ENCODE results near the gene ATP10B.

ATP10B gene

DNA sequence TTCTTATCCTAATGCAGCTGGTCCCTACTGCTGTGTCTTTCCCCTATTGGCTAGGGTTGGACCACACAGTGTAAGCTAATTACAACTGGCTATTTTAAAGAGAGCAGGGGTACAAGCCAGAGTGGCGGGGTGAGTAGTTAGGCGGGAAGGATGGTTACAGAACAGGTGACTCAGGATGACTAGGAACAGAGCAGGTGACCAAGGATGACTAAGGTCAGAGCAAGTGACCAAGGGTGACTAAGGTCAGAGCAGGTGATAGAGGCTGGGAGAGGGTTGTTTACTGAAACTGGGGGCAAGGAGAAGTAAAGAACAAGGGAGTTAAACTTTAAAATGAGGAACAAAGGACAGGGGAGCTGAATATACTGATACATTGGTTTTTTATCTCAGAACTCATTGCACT, 304.9 kb downstream of the ATP10B start:
- DNase-seq: no peak

DNA sequence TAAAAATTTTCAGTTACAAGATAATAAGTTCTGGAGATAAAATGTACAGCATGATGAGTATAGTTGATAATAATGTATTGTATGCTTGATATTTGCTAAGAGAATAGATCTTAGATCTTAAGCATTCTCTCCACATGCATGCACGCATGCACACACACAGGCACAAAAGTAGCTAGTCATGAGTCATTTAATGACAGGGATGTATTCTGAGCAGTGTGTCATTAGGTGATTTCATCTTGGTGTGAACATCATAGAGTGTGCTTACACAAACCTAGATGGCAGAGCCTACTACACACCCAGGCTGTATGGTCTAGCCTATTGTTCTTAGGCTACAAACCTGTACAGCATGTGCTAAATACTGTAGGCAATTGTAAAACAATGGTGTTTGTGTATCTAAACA, 306.2 kb downstream of the ATP10B start:
- DNase-seq: no peak

DNA sequence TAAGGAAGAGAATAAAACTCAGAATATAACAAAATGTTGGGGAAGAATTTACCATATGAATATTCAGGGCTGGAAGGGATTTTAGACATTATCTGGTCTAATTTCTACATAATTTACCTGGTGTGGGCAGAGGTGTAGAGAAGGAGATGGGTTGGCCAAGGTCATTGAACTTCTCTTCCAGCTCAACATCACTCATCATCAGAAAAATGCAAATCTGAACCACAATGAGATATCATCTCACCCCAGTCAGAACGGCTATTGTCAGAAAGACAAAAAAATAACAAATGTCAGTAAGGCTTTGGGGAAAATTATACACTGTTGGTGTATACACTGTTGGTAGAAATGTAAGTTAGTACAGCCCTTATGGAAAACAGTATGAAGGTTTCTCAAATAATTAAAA, 308.6 kb downstream of the ATP10B start:
- no peak for DNase-seq

DNA sequence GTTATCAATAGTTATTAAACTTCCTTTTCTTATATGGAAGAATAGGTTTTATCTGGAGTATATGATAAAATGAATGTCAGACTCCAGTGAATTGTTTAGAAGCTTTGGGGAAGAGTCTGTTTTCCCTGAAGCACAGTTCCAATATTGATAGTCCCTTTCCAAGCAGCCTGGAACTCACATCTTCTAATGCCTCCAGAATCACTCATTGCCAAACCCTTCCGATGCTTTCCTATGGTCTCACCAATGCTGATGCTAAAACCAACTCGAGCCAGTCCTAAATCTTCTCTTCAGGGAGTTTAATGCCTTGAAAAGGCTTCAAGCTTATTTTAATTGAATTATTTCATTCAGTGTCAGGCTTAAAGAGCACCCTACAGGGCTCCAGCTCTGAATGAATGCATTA, 309.2 kb downstream of the ATP10B start:
- no peak for DNase-seq

DNA sequence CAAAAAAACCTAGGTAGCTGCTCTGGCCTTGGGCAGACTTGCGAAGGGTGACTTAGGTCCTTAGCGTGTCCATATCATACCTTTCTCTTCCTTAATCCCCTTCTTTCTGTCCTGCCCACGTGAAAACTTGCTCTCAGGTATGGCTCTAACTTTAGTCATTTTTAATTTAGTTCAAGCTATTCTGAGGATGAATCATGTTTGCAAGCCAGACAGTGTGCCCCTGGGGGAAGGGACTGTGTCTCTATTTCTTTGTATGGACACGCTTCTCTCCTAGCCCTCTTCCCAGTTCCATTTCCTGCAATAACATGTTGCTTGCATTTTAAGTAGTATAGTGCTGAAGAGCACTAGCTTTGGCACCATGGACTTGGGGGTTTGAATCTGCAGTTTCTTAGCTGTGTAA, 309.7 kb downstream of the ATP10B start:
- no peak for DNase-seq

DNA sequence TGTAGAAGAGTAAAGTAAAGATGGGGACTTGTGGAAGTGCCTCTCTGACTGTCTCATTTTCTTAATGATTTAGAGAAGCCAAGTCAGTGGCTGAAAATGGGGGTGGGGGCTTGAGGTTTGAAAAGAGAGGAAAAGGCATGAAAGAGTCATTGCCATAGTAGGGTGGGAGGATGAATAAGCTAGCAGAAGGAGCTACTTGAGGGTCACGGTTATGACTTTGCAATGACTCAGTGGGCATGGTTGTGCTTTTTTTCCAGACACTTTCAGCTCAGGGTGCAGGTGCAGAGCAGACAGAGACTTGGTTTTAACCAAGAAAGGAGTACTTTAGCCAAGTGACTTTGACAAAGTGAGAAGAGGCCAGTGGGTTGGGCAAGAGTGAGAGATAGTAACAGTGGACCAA, 312.6 kb downstream of the ATP10B start:
- DNase-seq: no peak

DNA sequence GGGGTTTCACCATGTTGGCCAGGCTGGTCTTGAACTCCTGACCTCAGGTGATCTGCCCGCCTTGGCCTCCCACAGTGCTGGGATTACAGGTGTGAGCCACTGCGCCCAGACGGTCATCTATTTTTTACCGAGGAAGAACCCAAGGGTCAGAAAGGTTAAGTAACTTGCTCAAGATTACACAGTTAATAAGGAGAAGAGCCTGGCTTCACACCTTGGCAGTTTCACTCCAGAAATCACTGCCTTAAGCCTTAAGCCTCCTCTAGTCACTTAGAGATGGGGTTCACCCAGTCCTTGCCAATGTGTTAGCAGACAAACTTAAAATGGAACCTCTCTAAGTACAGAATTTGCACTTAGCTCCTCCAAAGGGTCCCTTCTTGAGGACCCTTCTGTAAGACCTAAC, 314.1 kb downstream of the ATP10B start:
- DNase-seq: no peak

DNA sequence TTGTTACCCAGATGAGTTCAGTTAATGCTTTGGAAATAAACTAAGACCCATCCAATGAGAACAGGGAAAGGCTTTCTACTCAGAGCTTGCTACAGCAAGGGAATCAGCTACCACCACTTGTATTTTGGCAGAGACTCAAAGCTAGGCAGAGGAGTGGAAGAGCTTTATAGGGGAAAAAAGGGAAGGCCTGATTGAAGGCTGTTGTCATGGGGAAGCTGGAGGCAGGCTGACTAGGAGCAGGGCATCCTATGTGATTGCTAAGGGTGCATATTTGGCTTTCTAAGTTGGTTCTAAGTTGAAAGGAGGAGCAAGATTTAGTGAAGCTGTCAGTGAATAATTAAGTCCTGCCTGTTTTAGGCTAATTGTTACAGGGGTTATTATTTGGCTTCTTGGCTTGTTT, 314.9 kb downstream of the ATP10B start:
- DNase-seq: no peak

DNA sequence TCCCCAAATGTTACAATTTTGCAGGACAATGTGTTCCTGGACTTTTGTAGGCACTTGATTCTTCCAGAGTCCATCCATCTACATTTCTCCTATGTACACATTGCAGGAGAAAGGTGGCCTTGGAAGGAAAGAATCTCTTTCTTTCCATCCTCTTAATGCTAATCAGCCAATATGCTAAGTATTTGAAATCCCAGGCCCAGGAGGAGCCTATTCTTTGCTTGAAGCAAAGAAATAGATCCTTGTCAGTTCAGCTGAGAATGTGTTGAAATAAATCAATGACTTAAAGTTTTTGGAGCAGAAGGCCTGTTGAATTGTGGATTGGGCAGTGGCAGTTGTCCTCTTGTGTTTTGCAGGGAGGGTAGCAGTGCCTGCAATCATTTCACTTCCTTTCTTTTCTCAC, 317.1 kb downstream of the ATP10B start:
- no peak for DNase-seq

DNA sequence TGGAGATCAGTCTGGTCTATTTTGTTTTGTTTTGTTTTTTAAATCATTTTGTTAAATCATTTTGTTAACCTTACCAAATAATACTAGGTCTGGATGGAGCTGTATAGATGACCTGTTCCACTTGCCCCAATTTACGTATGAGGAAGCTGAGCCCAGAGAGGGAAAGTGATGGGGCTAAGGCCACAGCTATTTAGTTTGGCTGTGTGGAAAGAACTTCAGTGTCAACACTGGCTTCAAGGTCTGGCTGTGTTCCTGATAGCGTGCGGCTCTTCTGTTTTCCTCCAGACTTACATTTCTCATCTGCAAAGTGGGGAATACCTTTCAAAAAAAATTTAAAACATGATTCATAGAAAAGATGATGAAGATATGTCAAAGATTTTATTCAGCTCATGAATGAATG, 317.9 kb downstream of the ATP10B start:
- DNase-seq: no peak

DNA sequence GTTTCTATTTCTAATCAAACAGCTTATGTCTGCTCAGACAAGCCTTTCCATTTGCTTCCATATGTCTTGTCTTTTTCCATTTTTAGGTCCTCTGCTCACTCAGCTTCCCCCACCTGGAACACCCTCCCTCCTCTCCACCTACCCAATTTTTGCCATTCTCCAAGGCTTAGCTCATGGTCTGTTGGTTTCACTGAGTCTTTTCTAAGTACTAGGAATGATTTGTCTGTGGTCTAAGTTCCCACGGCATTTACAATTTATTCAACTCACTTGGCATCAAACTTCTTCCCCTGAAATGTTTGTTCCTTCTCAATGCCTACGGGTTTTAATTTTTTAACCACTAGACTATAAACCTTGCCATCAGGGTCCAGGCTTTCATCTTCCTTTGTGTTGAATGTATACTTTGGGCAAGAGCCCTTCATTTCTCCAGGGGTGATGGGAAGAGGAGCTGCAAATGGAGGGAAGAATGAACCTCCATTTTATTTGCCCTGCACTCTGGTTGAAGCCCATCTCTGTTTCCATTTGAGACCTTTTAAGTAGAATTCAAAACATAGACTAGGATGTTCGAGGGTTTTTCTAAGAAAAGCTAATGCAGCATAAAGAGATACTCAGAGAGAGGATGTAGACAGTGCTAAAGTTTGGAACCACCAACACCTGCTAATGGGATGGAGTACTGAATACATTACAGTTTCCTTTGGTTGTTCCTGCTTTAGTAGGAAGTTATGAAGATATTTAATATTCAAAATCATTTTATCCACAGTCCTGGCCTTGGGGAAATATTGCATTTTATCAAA, 326.3 kb downstream of the ATP10B start:
- no peak for DNase-seq

DNA sequence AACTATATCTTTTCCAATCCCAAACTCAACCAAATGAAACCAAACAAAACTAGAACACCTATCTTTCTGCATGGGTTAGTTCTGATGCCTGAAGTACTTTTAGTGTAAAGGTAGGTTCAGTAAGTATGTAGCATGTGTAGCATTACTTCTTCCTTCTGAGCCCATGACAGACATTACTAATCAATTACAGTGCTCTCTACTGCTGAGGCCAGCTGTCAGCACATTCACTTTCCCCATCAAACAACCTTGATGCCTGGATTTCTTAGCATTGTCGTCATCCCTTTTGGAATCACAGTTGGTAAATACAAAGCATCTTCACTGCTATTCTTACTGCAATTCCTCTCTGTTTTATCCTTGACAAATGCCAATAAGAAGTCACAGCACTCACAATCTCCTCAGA, 327.2 kb downstream of the ATP10B start:
- DNase-seq: no peak

DNA sequence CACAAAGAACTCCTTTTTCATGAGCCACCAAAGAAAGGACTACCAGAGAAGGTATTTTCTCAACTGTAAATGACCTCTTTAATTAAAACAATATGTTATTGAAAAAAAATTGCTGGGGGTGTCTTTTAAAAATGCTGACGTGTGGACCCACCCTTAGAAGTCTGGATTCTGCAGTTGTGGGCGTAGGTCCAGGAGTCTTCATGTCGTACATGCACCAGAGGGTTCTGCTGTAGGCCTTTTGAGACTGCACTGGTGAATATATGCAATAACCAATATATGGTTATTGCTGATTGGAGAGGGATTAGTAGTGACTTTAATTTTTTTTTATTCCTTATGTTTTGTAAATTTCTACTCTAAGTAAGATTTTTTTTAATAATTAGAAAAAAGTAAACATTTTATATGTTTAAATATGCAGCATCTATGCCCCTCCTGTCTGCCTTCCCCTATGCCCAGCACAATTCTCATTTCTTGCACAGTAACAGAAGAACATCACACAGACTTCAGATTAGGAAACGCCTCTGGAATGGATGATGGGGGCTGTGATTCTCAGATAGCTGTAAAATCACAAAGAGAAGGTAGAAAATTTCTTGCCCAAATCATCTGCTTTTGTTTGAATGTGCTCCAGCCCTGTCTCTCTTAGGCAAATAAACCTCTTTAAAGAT, 328.4 kb downstream of the ATP10B start:
- DNase-seq: no peak

DNA sequence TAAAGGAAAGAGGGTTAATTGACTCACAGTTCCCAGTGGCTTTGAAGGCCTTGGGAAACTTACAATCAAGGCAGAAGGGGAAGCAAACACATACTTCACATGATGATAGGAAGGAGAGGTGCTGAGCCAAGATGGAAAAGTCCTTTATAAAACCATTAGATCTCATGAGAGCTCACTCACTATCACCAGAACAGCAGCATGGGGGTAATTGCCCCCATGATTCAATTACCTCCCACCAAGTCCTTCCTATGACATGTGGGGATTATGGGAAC, 330.7 kb downstream of the ATP10B start:
- DNase-seq: no peak

DNA sequence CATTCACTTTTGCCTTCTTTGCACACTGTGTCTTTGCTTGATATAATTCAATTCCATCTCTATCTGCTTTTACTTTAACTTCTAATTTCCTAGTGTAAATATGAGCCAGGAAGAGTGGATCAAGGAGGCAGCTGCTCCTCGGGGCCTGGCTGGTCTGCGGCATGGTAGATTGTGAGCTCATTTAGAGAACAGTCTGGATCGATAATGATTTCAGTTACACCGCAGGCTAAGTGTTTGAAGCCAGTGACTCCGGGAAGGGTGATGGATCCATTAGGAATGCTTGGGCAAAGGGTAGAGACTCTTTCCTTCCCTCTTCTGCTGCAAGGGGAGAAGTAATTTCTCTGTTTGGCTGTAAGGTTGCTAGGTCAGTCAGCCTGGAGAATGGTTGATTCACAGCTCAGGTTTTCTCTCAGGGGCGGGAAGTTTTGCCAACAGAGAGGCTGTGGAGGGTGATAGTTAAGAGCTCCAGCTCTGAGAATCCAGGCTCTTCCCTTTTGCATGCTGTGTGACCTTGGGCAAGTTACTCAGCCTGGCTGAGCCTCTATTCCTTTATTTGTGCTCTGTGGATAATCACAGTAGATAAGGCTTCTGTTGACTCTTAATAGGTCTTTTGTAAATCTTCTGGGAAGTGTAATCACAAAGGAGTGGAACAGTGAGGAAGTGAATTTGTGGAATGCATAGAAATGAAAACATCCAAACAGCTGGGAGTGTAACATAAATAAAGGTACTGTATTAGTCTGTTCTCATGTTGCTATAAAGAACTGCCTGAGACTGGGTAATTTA, 331.2 kb downstream of the ATP10B start:
- no peak for DNase-seq

DNA sequence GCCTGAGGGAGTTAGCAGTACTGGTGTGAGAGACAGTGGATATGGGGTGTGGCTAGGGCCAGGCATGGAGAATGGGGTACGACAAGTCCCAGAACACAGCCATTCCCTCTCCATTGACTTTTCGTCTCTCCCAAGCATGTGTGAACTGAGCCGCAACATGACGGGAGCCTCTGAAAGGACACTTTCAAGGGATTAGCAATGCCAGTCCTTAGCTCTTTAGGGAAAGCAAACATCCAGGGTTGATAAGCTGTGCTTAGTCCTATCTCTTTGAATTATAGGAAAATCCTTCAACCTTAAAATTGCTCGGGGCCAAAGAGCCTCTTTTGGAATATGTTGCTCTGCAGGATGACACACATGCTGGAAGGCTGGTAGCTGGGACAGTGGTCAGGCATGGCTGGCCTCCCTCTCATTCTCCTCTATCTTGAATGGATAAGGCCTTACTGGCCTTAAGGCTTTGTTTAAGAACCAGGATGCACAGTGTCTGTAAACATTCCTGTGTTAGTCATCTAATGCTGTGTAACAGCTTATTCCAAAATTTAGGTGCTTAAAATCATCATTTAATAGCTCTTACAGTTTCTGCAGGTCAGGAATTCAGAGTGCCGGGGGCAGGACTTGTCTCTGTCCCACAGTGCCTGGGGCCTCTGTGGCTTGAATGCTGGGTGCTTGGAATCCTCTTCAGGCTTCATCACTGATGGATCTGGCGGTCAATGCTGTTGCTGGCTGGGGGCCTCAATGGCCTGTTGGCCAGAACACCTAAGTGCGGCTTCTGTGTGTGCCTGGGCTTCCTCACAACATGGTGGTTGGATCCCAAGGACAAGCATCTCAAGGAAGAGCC, 335.1 kb downstream of the ATP10B start:
- DNase-seq: no peak

DNA sequence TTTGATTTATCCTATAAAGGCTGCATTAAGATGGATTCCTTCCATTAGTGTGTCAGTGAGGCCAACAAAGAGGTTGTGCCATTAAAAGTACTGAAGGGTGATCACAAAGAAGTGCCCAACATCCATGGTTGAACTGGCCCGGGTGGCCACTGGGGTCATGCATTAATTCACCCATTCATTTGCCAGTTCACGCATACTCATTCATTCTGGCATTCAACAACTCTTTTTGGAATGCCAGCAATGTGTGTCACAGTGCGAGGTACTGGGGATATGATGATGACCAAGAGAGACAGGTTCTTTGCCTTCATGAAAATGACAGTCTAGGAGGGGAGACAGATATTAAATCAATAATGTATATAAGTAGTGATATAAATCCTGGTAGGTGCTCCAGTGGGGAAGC, 337.1 kb downstream of the ATP10B start:
- no peak for DNase-seq

DNA sequence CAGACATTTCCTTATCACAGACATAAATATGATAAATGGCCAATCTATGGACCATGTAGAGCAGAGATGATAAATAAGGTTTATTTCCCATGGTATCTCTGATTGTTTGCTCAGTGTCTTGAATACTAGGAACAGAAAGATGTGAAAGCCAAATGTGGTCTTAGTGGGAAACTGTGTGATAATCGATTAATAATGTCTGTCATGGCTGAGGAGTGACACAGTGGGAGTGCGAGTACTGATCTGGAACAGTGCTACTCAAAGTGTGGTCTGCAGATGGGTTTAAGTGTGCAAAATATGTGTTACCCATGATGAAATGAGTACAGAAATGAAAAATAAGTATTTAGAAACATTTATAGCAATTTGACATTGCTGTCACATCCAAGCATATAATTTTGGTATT, 337.8 kb downstream of the ATP10B start:
- DNase-seq: no peak

DNA sequence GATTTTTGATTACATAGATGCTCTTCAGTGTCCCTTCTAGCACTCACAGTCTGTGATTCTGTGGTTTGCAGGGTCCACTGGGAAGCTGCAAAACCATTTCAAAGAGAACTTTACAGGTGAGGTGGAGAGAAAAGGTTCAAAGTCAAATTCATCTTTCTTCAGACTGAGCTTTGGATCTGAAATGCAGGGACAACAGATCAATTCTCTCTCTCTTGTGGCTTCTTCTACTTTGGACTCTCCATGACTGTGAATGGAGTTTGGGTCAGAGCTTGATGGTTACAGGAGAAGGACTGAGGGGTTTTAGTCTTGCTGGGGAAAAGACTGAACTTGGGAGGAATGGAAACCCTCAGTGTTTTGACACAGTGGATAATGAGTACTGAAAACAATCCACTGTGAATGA, 338.5 kb downstream of the ATP10B start:
- DNase-seq: no peak

Data from SW 1271 (cell line).